Bladder microvascular endothelial cell (primary cell): ENCODE measurements around the gene LCT. TPM values are rescaled to one million over a fixed set of nuclear protein-coding genes. Genes with fewer than 3 reads are reported as not detected.

Source experiments
- total RNA-seq: library from RNA; depleted of rRNA; stranded (reverse); fragments of >200 nt; gene quantifications from 2 replicates; pipeline ENCODE4 v1.2.3, GENCODE V29; 2014

The LCT gene
- total RNA-seq: under 0.01 TPM in 1 of 2 replicates, not detected in the other

GRCh38 chr2:135836596-135837270 is at the start of gene LCT:
Gene LCT, minus strand, starts transcription at chr2:135837184. Its CDS starts 15 bp downstream, at chr2:135837169.

GRCh38 chr2:135876066-135876711 is 39.2 kb upstream of the LCT start, which contains the start of gene MCM6:
Gene MCM6, minus strand, starts transcription at chr2:135876443. Its CDS starts 78 bp downstream, at chr2:135876365.

GRCh38 chr2:135741395-135742324 is 95.3 kb downstream of the LCT start, which contains the start of gene UBXN4:
Gene UBXN4, plus strand, starts transcription at chr2:135741855. Its CDS starts 75 bp downstream, at chr2:135741930.

Other genes with a start within 250 kb of the LCT start
- 43.2 and 86.5 TPM in 2 replicates for gene UBXN4, start 95.3 kb downstream of the LCT start, total RNA-seq
- gene MCM6, start 39.3 kb upstream of the LCT start, total RNA-seq: 18.8 and 31.6 TPM in 2 replicates
- 56.5 and 56.8 TPM in 2 replicates for gene DARS1, start 148.4 kb upstream of the LCT start, total RNA-seq